HFF-Myc (cell line): ENCODE measurements around the gene DYRK4.
"Not testable (repeated sequence)": the region's sequence is repeated elsewhere in the genome, so short reads cannot be mapped to it uniquely, and the experiment has no call there.

Experiments
- DNase-seq: peaks from one replicate; pipeline ENCODE4 v3.0.0-alpha.2; 2011; ENCODE audit warnings: low read depth; ENCODE audit errors: extremely low read depth
- H3K4me3 ChIP-seq: replicated peaks from 2 replicates; pipeline ENCODE4 v1.5.1; 2011; ENCODE audit warnings: low read depth, mild to moderate bottlenecking, control low read depth, low read length
- TF ChIP-seq, protein P1 (sequence below): IDR thresholded peaks from 2 replicates; pipeline ENCODE4 v1.5.1; 2012; ENCODE audit warnings: mild to moderate bottlenecking, low read depth, low read length, control low read depth; ENCODE audit errors: missing control alignments

The DYRK4 gene

DNA sequence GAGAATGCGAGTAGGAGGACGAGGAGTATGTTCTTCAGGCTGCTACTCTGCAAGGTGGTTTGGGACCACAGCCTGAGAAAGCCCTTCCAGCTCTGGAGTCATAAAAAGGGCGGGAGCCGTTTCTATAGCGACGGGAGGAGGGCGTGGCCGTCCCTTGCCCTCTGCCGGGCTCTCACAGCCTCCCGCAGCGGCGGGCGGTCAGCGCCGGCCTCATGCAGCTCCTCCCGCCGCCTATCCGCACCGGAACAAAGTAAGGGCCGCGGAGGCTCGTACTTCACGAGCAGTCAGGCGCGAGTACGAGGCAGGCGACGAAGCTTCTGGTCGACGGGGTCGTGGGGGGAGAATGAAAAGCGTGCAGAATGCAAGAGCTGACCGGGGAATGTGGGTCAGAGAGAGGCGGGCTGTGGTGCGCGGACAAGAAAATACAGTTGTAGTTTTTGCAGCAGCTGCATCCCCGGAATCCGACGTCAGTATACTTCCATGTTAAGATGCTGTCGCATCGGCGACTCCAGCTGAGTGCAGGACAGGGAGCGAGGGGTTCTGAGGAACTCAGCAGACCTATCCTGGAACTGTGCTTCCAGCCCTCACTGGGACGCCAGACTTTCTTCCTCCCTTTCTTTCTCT lies at the start of gene DYRK4:
DYRK4 (plus strand) TSS at position 175 of the 624 bp plus-strand sequence; CDS start at position 213, 38 bp downstream.
- peak within 1 kb of the TSS; percentile 29 for H3K4me3 ChIP-seq
- TF ChIP-seq, protein P1, sequence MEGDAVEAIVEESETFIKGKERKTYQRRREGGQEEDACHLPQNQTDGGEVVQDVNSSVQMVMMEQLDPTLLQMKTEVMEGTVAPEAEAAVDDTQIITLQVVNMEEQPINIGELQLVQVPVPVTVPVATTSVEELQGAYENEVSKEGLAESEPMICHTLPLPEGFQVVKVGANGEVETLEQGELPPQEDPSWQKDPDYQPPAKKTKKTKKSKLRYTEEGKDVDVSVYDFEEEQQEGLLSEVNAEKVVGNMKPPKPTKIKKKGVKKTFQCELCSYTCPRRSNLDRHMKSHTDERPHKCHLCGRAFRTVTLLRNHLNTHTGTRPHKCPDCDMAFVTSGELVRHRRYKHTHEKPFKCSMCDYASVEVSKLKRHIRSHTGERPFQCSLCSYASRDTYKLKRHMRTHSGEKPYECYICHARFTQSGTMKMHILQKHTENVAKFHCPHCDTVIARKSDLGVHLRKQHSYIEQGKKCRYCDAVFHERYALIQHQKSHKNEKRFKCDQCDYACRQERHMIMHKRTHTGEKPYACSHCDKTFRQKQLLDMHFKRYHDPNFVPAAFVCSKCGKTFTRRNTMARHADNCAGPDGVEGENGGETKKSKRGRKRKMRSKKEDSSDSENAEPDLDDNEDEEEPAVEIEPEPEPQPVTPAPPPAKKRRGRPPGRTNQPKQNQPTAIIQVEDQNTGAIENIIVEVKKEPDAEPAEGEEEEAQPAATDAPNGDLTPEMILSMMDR, result no peak
- peak; percentile 38 for DNase-seq

- no peak overlapping the region for H3K4me3 ChIP-seq
- TF ChIP-seq, protein P1, result no peak
- DNase-seq, result no peak
Measured at GRCh38 chr12:4518106-4518728, 43.8 kb upstream of the DYRK4 start.

DNA sequence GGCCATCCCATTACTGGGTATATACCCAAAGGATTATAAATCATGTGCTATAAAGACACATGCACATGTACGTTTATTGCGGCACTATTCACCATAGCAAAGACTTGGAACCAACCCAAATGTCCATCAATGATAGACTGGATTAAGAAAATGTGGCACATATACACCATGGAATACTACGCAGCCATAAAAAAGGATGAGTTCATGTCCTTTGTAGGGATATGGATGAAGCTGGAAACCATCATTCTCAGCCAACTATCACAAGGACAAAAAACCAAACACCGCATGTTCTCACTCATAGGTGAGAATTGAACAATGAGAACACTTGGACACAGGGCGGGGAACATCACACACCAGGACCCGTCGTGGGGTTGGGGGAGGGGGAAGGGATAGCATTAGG lies 38.6 kb upstream of the DYRK4 start:
- H3K4me3 ChIP-seq, DNase-seq: not testable (repeated sequence)

GRCh38 chr12:4526923-4527546 lies 35.0 kb upstream of the DYRK4 start:
- no peak for DNase-seq
- H3K4me3 ChIP-seq, result no peak overlapping the region
- TF ChIP-seq, protein P1, result peak; percentile 15

- no peak overlapping the region for H3K4me3 ChIP-seq
- TF ChIP-seq, protein P1, result no peak
- DNase-seq, result no peak
Measured at GRCh38 chr12:4530160-4530559, 31.8 kb upstream of the DYRK4 start.

- no peak for DNase-seq
- H3K4me3 ChIP-seq, result no peak overlapping the region
- TF ChIP-seq, protein P1, result no peak
Measured at GRCh38 chr12:4530982-4531586, 30.9 kb upstream of the DYRK4 start.

DNA sequence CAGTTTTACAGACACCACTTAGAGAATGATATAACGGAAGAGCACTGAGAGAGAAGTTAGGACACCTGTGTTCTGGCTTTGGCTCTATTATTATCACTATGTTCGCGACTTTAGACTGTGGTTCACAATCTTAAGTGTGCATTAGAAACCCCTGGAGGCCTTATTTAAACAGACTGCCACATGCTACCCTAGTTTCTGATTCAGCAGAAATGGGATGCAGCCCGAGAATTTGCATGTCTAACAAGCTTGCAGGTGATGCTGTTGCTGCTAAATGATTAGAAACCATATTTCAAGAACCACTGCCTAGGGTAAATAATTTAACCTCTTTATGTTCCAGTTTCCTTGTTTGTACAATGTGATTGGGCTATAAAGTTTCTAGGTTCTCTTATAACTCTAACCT lies 26.9 kb upstream of the DYRK4 start:
- DNase-seq, result no peak
- TF ChIP-seq, protein P1, result no peak
- no peak overlapping the region for H3K4me3 ChIP-seq
